B cell (primary cell): ENCODE measurements around the gene C1QL1. TPM values are rescaled to one million over a fixed set of nuclear protein-coding genes. Genes with fewer than 3 reads are reported as not detected.

Experiments used
- ATAC-seq: fragments of 200-7000 bp; cut with Tn5 transposase; one replicate; pipeline ENCODE4 v1.10.0; 2021; ENCODE audit warnings: low read depth, mild to moderate bottlenecking, moderate number of reproducible peaks, moderate library complexity
- CTCF ChIA-PET: fragments of 350-600 bp; sonication (Branson Sonifier 250); formaldehyde crosslinking; loops from one replicate; lab custom pipeline; 2021; ENCODE audit warnings: antibody characterized with exemption, inconsistent platforms; lab: Charles Lee
- POLR2A ChIA-PET: fragments of 350-600 bp; sonication (Branson Sonifier 250); formaldehyde crosslinking; loops from one replicate; lab custom pipeline; 2021; ENCODE audit warnings: antibody characterized with exemption; lab: Charles Lee
- DNase-seq: peaks from one replicate; pipeline ENCODE4 v3.0.0; 2013
- H2AFZ ChIP-seq: 2 replicates; pipeline ENCODE4 v1.6.1; 2012; ENCODE audit warnings: mild to moderate bottlenecking, low read depth, low read length; ENCODE audit not compliant: insufficient read depth, poor library complexity, severe bottlenecking
- H3K27ac ChIP-seq, 2 donors: 1 replicate in 1 of 2; 2 replicates in 1 of 2; pipeline ENCODE4 v1.5.1; 2012 to 2013; ENCODE audit warnings: low read length in 2 of 2, mild to moderate bottlenecking in 2 of 2, moderate library complexity in 1 of 2
- H3K27me3 ChIP-seq, 4 experiments: fragments of 200-600 bp in 1 of 4; sonication (generic) in 1 of 4; replicated peaks in 1 of 4; 1 replicate in 2 of 4; 2 replicates in 2 of 4; pipeline versions ENCODE4 v1.6.1 to v1.7.0; 2013 to 2016; ENCODE audit warnings: low read length in 3 of 4, mild to moderate bottlenecking in 2 of 4, mixed read lengths in 1 of 4, moderate library complexity in 1 of 4; ENCODE audit not compliant: insufficient read depth in 4 of 4, control insufficient read depth in 3 of 4; ENCODE audit errors: control extremely low read depth in 1 of 4
- H3K36me3 ChIP-seq, 2 experiments: replicated peaks in 1 of 2; 1 replicate in 1 of 2; 2 replicates in 1 of 2; pipeline versions ENCODE4 v1.6.1 to v1.7.1; 2013; ENCODE audit warnings: low read length in 1 of 2; ENCODE audit not compliant: insufficient read depth in 2 of 2, control insufficient read depth in 1 of 2; ENCODE audit errors: control extremely low read depth in 1 of 2, extremely low read depth in 1 of 2
- H3K4me1 ChIP-seq, 2 donors: fragments of 200-600 bp in 1 of 2; sonication (generic) in 1 of 2; 1 replicate in 1 of 2; 2 replicates in 1 of 2; pipeline versions ENCODE4 v1.5.1 to v1.6.1; 2013 to 2017; ENCODE audit warnings: low read length in 2 of 2; ENCODE audit not compliant: control insufficient read depth in 2 of 2, insufficient read depth in 2 of 2
- H3K4me2 ChIP-seq: replicated peaks from 2 replicates; pipeline ENCODE3; 2012; ENCODE audit warnings: mild to moderate bottlenecking, low read depth, low read length; ENCODE audit not compliant: poor library complexity, severe bottlenecking
- H3K4me3 ChIP-seq, 5 experiments: fragments of 200-600 bp in 1 of 5; sonication (generic) in 1 of 5; 1 replicate in 3 of 5; 2 replicates in 2 of 5; pipeline versions ENCODE4 v1.5.1 to v1.7.0; 2011 to 2016; ENCODE audit warnings: low read length in 4 of 5, mild to moderate bottlenecking in 4 of 5, low read depth in 2 of 5, control low read depth in 1 of 5, moderate library complexity in 1 of 5; ENCODE audit not compliant: insufficient read depth in 1 of 5; ENCODE audit errors: control extremely low read depth in 1 of 5, extremely low read depth in 1 of 5
- H3K79me2 ChIP-seq: fragments of 200-600 bp; sonication (generic); one replicate; pipeline ENCODE4 v1.6.0; 2016; ENCODE audit warnings: low read length; ENCODE audit not compliant: control insufficient read depth, insufficient read depth
- H3K9ac ChIP-seq: fragments of 200-600 bp; sonication (generic); 2 replicates; pipeline ENCODE4 v1.6.1; 2017; ENCODE audit warnings: mild to moderate bottlenecking, low read length, moderate library complexity
- H3K9me3 ChIP-seq, 3 donors: one replicate each; pipeline versions ENCODE4 v1.6.1 to v1.7.1; 2013; ENCODE audit warnings: low read length in 2 of 3; ENCODE audit not compliant: control insufficient read depth in 2 of 3, insufficient read depth in 1 of 3; ENCODE audit errors: control extremely low read depth in 1 of 3
- H4K20me1 ChIP-seq: 2 replicates; pipeline ENCODE4 v1.6.0; 2012; ENCODE audit warnings: mild to moderate bottlenecking, low read length; ENCODE audit not compliant: insufficient read depth, control insufficient read depth, poor library complexity, severe bottlenecking
- H3K27ac Mint-ChIP-seq: one replicate; pipeline ENCODE4 v1.8.0; 2021; ENCODE audit warnings: mixed read lengths
- H3K27me3 Mint-ChIP-seq: one replicate; pipeline ENCODE4 v1.8.0; 2021; ENCODE audit warnings: mixed read lengths
- H3K4me1 Mint-ChIP-seq: one replicate; pipeline ENCODE4 v1.8.0; 2021; ENCODE audit warnings: mixed read lengths
- H3K4me3 Mint-ChIP-seq: one replicate; pipeline ENCODE4 v1.8.0; 2021; ENCODE audit warnings: mixed read lengths
- H3K9me3 Mint-ChIP-seq: one replicate; pipeline ENCODE4 v1.8.0; 2022; ENCODE audit warnings: mixed read lengths; ENCODE audit not compliant: insufficient read depth
- CTCF ChIP-seq: fragments of 200-600 bp; IDR thresholded peaks from one replicate; pipeline ENCODE4 v1.8.0; 2022; ENCODE audit warnings: antibody characterized with exemption, mild to moderate bottlenecking
- EZH2 ChIP-seq: IDR thresholded peaks from 2 replicates; pipeline ENCODE4 v1.6.1; 2012; ENCODE audit warnings: borderline replicate concordance, low read depth, mild to moderate bottlenecking, moderate library complexity, low read length; ENCODE audit not compliant: insufficient read depth, poor library complexity, severe bottlenecking
- WGBS: methylation state at CpG from one replicate; pipeline ENCODE4 v1.1.5; 2013; ENCODE audit warnings: missing lambda C conversion rate; ENCODE audit not compliant: insufficient coverage; 5-methylcytosine and 5-hydroxymethylcytosine counted together
- intact Hi-C: fragments of 100-400 bp; cut with micrococcal nuclease; formaldehyde crosslinking; loops from one replicate; pipeline ENCODE4 v1.10.0; 2022
- polyA plus RNA-seq: library from polyadenylated mRNA; depleted of rRNA; stranded (reverse); fragments of >200 nt; gene quantifications from 2 replicates; pipeline ENCODE4 v1.2.3, GENCODE V29; 2012
- total RNA-seq, 2 donors: library from RNA; stranded (reverse); fragments of 120-200 nt in 1 of 2; gene quantifications; 1 replicate in 1 of 2; 2 replicates in 1 of 2; pipeline versions ENCODE4 v1.2.3 to v1.2.4, GENCODE V29; 2013 to 2022

Gene C1QL1
- total and polyA plus RNA-seq, 2 donors (not counting 1 experiment from before 2014, with no cell fraction given): not detected

- no peaks in the 10 kb centered on the region for H3K79me2 ChIP-seq
- DNase-seq: no peak
- peaks cover 0 to 1% (median 0%) of the 10 kb centered on the region in 3 donors for H3K9me3 ChIP-seq
- H4K20me1 ChIP-seq: no peaks in the 10 kb centered on the region
- POLR2A ChIA-PET: no interaction called here
- H3K4me2 ChIP-seq: no peak overlapping the region
- 92% methylated on average over 8 of the region's 10 CpGs for WGBS
- Mint-ChIP-seq H3K27ac (no peak overlapping the region), H3K4me1 (peaks cover 19% of the 10 kb centered on the region), H3K27me3 (peaks cover 29% of the 10 kb centered on the region), H3K4me3 (no peak overlapping the region), H3K9me3 (no peaks in the 10 kb centered on the region)
- no peak overlapping the region for H3K27ac ChIP-seq
- CTCF ChIA-PET: interaction anchor here (0.7 to 1.8 kb wide), 3 partner anchors 114 to 281 kb away, joined by 3 to 7 read pairs (median 4); no protein-coding TSS in a partner anchor
- intact Hi-C loops: no loop called here
- TF ChIP-seq EZH2 (no peak), CTCF (no peak)
- H3K27me3 ChIP-seq: peaks cover 0 to 36% (median 6%) of the 10 kb centered on the region in 4 experiments
- ATAC-seq: no peak
- peaks cover 10 to 13% of the 10 kb centered on the region in 2 donors for H3K4me1 ChIP-seq
- H3K36me3 ChIP-seq: no peaks in the 10 kb centered on the region
- no peak overlapping the region for H3K9ac ChIP-seq
- no peak overlapping the region for H2AFZ ChIP-seq
- H3K4me3 ChIP-seq: no peak overlapping the region
Measured at GRCh38 chr17:44916781-44917241, 51.3 kb downstream of the C1QL1 start.

GRCh38 chr17:44915862-44916780, 52.0 kb downstream of the C1QL1 start:
- peaks cover 17 to 18% of the 10 kb centered on the region in 2 donors for H3K4me1 ChIP-seq
- Mint-ChIP-seq H3K9me3 (no peaks in the 10 kb centered on the region), H3K4me1 (peaks cover 22% of the 10 kb centered on the region), H3K4me3 (no peak overlapping the region), H3K27ac (no peak overlapping the region), H3K27me3 (peaks cover 30% of the 10 kb centered on the region)
- no peak overlapping the region for H3K27ac ChIP-seq
- H3K9ac ChIP-seq: no peak overlapping the region
- DNase-seq (no peak), ATAC-seq (no peak)
- intact Hi-C loops: no loop called here
- H3K9me3 ChIP-seq: peaks cover 0 to 7% (median 0%) of the 10 kb centered on the region in 3 donors
- no peaks in the 10 kb centered on the region for H4K20me1 ChIP-seq
- no peak overlapping the region for H2AFZ ChIP-seq
- ChIA-PET CTCF (interaction anchor here (0.7 kb wide), 1 partner anchor 115 kb away, joined by 3 read pairs; no protein-coding TSS in a partner anchor), POLR2A (no interaction called here)
- H3K4me2 ChIP-seq: no peak overlapping the region
- H3K4me3 ChIP-seq: no peak overlapping the region
- no peaks in the 10 kb centered on the region for H3K79me2 ChIP-seq
- WGBS: 97% methylated on average over 5 of the region's 11 CpGs
- TF ChIP-seq EZH2 (no peak), CTCF (no peak)
- H3K36me3 ChIP-seq: no peaks in the 10 kb centered on the region
- peaks cover 0 to 38% (median 9%) of the 10 kb centered on the region in 4 experiments for H3K27me3 ChIP-seq
